ENCODE data around the gene SLC2A4. TPM values are rescaled to one million over a fixed set of nuclear protein-coding genes. Genes with fewer than 3 reads are reported as not detected.

The SLC2A4 gene
- total RNA-seq, 4 donors from 2014 or later: 1.8 to 25.9 (median 12.6) TPM

- no peak overlapping the region for H3K4me3 ChIP-seq
Observed at GRCh38 chr17:7279448-7279847, 2.1 kb upstream of the SLC2A4 start.

DNA sequence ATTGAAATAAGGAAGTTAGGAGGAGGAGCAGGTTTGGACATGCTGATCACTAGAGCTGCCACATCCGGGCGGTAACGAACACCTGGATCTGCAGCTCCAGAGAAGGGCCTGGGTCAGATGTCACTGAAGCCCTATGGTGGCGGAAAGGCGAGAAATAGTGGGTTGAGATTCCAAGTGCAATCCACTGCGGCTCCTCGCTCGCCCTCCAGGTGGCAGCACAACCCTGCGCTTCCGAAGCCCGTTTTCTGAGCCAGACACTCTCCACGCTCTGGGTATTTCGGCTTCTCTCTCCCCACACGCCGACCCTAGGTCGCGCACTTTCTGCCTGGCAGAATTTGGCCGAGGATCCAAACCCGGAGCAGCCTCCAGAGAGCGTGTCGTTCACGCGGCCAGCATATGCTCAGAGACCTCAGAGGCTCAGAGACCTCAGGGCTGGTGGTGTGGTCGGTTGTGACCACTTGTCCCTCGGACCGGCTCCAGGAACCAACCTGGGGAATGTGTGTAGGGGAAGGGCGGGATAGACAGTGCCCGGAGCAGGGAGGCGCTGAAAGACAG, 922 bp upstream of the SLC2A4 start:
- peak; percentile 77 to 87 for DNase-seq
- intact Hi-C loops (cut with DNase I; ENCODE audit: low total_unique reads): loop anchor here (2.0 kb wide), 1 partner anchor 16 kb away; no protein-coding TSS in a partner anchor
- H3K4me3 ChIP-seq: peak overlapping the region; percentile 34 to 42
- peak overlapping the region; percentile 75 to 90 for H3K27ac ChIP-seq
- H3K27me3 ChIP-seq: no peaks in the 10 kb centered on the region
- TF ChIP-seq CTCF (IDR thresholded peaks at IDR 0.05): peak; percentile 94 to 98 (median 96)
- no peak for TF ChIP-seq POLR2A (IDR thresholded peaks at IDR 0.05)
- H3K36me3 ChIP-seq: no peaks in the 10 kb centered on the region
- no peaks in the 10 kb centered on the region for H3K9me3 ChIP-seq
- H3K4me1 ChIP-seq: peaks cover 0 to 16% of the 10 kb centered on the region in 2 donors

More at GRCh38 chr17:7279448-7279847, 2.1 kb upstream of the SLC2A4 start:
- H3K27me3 ChIP-seq: no peaks in the 10 kb centered on the region
- H3K36me3 ChIP-seq: no peaks in the 10 kb centered on the region
- no peak overlapping the region for H3K27ac ChIP-seq
- intact Hi-C loops (cut with DNase I; ENCODE audit: low total_unique reads): no loop called here
- H3K9me3 ChIP-seq: no peaks in the 10 kb centered on the region
- no peak for TF ChIP-seq CTCF (IDR thresholded peaks at IDR 0.05)
- no peak for TF ChIP-seq POLR2A (IDR thresholded peaks at IDR 0.05)
- DNase-seq: no peak
- peaks cover 0 to 16% of the 10 kb centered on the region in 2 donors for H3K4me1 ChIP-seq

GRCh38 chr17:7281953-7282751, 634 bp downstream of the SLC2A4 start:
- Histone ChIP-seq H3K9me3 (no peaks in the 10 kb centered on the region), H3K27me3 (no peaks in the 10 kb centered on the region), H3K27ac (peak overlapping the region; percentile 60 to 75), H3K4me1 (peaks cover 0 to 16% of the 10 kb centered on the region in 2 donors), H3K4me3 (peak overlapping the region; percentile 34 to 42), H3K36me3 (no peaks in the 10 kb centered on the region)
- DNase-seq: peak; percentile 40 to 51
- intact Hi-C loops (cut with DNase I; ENCODE audit: low total_unique reads): loop anchor here (2.0 kb wide), 1 partner anchor 15 kb away; no protein-coding TSS in a partner anchor
- TF ChIP-seq CTCF (IDR thresholded peaks at IDR 0.05) (no peak), POLR2A (IDR thresholded peaks at IDR 0.05) (no peak)

GRCh38 chr17:7282752-7283321, 1.3 kb downstream of the SLC2A4 start:
- Histone ChIP-seq H3K27ac (peak overlapping the region in 1 of 2 donors; percentile 75), H3K27me3 (no peaks in the 10 kb centered on the region), H3K4me1 (peaks cover 0 to 16% of the 10 kb centered on the region in 2 donors), H3K9me3 (no peaks in the 10 kb centered on the region), H3K36me3 (no peaks in the 10 kb centered on the region), H3K4me3 (peak overlapping the region in 1 of 2 donors; percentile 42)
- DNase-seq: no peak
- intact Hi-C loops (cut with DNase I; ENCODE audit: low total_unique reads): no loop called here
- TF ChIP-seq CTCF (IDR thresholded peaks at IDR 0.05) (no peak), POLR2A (IDR thresholded peaks at IDR 0.05) (no peak)
